Embryonic facial prominence (tissue), 1 donor: ENCODE measurements around the gene MAP3K6.
"Not testable (repeated sequence)": the region's sequence is repeated elsewhere in the genome, so short reads cannot be mapped to it uniquely, and the experiment has no call there.

Experiments used
- DNase-seq: peaks from one replicate; pipeline ENCODE4 v3.0.0-alpha.2; 2016; ENCODE audit errors: extremely low spot score

The MAP3K6 gene, protein sequence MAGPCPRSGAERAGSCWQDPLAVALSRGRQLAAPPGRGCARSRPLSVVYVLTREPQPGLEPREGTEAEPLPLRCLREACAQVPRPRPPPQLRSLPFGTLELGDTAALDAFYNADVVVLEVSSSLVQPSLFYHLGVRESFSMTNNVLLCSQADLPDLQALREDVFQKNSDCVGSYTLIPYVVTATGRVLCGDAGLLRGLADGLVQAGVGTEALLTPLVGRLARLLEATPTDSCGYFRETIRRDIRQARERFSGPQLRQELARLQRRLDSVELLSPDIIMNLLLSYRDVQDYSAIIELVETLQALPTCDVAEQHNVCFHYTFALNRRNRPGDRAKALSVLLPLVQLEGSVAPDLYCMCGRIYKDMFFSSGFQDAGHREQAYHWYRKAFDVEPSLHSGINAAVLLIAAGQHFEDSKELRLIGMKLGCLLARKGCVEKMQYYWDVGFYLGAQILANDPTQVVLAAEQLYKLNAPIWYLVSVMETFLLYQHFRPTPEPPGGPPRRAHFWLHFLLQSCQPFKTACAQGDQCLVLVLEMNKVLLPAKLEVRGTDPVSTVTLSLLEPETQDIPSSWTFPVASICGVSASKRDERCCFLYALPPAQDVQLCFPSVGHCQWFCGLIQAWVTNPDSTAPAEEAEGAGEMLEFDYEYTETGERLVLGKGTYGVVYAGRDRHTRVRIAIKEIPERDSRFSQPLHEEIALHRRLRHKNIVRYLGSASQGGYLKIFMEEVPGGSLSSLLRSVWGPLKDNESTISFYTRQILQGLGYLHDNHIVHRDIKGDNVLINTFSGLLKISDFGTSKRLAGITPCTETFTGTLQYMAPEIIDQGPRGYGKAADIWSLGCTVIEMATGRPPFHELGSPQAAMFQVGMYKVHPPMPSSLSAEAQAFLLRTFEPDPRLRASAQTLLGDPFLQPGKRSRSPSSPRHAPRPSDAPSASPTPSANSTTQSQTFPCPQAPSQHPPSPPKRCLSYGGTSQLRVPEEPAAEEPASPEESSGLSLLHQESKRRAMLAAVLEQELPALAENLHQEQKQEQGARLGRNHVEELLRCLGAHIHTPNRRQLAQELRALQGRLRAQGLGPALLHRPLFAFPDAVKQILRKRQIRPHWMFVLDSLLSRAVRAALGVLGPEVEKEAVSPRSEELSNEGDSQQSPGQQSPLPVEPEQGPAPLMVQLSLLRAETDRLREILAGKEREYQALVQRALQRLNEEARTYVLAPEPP (N-terminal part only)

DNA sequence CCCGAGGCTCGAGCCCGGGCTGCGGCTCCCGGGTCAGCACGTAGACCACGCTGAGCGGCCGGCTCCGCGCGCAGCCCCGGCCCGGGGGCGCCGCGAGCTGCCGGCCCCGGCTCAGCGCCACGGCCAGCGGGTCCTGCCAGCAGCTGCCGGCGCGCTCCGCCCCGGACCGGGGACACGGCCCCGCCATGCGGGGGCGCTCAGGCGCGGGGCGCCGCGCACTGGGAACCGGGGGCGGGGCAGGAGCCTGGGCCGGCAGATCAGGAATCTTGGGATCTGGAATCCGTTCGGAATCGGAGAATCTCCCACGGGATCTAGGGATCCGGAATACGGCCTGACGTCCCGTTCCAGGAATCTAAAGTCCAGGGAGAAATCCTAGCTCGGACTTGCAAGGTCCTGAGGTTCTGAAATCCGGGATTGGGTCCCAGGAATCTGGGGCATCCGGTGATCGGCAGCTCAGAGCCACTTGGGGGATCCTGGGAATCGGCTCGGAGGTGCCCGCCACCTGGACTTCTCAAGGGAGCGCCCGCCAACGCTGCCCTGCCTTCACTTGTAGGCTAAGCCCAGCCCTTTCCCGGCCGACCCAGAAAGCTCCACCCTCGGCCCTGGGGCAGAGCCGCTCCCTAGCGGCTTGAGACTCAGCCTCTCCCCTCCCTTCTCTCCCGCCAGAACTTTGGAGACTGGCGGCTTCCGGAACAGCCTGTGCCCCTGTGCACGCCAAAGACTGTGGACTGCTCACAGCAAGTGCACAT is at the start of gene MAP3K6:
MAP3K6 (minus strand) TSS at position 551 of the 749 bp plus-strand sequence; CDS start at position 187, 364 bp downstream.
- DNase-seq: peak; percentile 29

DNA sequence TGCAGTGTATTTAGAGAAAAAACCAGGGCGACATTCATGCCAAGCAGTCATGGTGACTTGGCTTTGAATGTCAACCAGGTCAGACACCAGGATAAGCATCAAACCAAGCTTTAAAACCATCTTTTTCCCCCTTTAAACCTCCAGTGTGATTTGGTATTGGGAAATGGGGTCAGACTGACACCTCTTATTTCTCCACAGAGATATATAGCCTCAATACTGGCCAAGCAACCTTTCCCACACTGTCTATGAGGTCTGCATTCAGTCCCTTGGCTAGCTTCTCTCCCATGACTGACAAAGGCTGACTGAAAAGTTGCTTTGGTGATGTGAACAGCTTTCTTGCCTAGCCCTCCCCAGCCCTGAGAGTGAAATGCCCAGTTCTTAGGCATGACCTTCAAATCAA is 47.3 kb upstream of the MAP3K6 start:
- DNase-seq: no peak

DNA sequence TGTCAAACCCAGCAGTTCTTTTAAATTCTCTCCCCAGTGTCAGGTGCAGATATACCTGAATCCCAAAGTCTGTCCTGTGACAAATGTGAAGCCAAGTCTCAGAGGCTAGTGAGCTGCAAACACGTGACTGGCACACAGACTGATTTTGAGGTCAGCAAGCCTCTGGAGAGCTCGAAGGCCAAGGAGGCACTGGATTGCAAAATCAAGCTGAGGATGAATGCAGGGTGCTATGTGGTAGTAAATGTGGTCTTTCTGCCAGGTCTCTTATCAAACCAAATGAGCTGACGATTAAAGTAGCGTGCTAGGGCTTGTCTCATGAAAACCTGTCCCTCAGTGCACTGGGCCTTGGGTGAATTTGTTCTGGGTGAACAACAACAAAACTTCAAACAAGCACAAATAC is 46.2 kb upstream of the MAP3K6 start:
- DNase-seq: no peak

DNA sequence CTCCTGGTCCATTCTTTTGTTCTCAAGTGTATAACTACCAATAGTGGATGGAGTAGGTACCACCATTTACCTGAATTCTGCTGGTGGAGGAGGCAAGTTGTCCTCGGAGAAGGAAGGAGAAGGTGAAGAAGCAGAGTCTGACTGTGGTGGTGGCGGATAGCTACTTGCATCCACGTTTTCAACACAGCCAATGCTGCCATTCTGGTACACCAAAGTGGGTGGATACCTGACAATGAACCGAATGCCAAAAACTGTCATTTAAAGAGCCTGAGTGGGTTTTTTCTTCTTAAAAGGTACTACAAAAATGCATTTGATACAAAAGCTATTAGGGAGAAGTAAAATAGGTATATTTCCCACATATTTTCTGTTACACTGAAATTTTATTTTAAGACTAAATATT is 45.7 kb upstream of the MAP3K6 start:
- DNase-seq: no peak

DNA sequence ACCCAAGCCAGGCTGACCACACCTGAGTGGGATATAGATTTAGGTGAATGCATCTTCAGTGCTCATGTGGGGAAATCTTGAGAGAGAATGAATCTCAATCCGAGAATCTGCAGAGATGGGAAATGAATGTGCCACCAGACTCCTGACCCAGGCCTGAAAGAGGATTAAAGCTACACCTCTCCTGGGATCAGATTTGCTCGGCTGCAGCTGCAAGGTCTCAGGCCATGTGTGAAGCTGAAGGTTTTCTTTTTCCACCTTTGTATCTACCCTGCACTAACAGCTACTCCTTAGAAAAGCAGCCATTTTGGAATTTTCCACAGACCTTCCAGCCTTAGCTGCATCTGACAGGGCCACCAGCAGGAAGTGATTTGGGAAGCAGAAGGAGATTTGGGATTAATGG is 43.9 kb upstream of the MAP3K6 start:
- no peak for DNase-seq

DNA sequence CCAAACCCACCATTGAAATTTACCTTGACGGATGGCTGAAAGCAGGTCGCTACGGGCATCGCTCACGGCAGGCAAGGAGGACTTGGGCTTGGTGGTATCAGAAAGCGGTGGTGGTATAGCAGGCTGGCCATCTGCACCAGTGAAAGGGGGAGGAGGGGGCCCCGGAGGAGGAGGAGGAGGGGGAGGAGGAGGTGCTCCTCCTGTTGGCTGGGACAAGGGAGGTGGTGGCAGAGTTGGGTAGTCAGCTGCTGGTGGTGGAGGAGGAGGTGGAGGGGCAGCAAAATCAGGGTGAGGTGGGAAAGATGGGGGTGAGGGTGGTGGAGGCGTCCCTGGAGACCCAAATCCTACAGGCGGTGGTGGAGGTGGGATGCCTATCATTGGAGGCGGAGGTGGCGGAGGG is 42.9 kb upstream of the MAP3K6 start:
- no peak for DNase-seq

DNA sequence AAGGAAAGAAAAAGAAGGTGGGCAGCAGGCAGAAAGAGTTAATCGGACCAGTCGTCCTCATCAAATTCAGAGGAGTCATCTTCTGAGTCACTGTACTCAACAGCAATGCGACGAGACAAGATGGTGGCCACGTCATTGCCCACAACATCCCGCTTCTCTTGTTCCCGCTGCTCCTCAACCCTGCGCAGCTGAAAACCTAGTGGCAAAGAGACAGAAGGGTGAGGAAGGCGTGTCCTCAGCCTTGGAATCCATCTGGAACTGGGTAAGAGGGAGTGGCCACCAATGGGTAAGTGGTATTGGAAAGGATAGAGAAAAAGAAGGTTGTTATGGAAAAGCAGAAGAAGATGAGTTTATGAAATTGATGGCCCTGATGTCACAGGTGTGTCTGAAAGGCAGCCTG is 41.4 kb upstream of the MAP3K6 start:
- no peak for DNase-seq

DNA sequence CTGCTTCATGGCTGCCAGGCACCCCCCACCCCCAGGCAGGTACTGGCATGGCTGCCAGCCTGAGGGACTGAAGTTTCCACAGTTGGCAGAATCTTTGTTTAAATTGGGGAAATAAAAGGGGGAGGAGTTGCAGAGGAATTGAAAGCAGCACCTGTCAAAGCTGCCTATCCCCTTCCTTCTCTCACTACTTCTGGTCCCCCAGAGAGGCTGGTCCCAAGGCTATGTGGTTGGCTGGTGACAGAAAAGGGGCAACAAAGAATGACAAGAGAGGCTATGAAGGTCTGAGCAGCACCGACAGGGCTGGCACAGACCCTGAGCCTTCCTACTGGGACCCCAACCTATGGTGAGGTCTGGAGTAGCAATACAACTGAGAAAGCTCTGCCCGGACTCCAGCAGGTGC is 40.0 kb upstream of the MAP3K6 start:
- DNase-seq: not testable (repeated sequence)

DNA sequence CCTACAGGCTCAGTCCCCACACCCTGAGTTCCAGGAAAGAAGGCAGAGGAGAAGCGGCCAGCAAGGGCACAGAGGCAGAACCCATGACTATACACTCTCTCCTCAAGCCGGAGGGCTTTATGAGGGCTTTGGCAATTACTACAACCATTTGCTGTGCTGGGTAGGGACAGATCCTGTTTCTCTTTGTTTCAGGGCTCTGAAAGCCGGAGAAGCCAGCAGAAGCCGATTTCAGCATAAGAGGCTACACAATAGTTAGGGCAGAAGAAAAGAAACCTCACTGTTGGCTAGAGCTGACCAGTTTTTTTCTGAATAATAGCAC is 39.6 kb upstream of the MAP3K6 start:
- no peak for DNase-seq

DNA sequence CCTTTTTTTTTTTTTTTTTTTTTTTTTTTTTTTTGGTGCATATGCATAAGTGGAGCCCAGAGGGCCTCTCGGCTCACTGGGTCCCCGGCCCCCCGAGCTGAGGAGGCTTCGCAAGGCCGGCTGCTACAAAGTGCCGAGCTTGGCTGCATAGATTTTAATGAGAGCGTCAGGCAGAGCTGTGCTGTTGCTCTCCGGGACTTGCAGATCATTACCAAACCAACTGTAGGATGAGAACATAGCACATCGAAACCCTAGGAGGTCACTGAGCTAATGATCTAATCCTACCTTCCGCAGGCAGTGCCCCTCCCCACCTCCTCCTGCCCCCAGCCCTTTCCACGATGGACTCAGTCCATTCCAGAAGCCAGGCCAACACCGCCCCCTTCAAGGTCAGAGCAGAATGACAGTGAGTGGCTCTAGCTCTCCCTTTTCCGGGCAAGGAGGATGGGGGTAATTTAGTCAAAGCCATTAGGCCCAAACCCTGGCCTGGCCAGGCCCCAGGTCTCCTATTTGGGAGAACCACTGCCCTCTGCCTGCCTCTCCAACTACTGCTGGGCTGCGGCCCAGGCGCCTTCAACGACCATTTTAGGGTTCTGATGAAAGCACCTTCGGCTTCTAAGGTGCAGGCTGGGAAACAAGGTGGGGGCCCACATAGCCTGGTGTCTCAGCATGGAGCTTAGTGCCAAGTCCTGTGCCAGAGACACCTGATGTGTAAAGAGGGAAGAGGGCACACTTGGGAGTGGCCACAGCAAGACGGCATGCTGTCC is 39.0 kb upstream of the MAP3K6 start:
- DNase-seq: not testable (repeated sequence)

DNA sequence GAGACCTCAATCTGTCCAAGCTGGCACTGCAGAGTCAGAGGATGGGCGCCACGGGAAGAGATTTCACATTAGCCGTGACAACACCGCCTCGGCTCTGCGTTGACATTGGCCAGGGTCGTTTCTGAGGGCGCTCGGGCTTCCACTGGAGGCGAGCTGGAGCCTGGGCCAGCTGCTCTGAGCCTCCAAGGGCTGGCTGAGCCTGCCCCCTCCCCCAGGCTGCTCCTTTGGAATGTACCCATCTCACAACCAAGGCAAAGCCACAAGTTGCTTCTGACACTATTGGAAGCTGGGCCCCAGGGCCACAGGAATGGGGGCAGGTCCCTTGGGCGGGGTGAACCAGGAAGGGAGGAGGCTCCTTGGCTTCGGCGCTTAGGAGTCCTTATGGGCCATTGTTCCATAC is 38.3 kb upstream of the MAP3K6 start:
- DNase-seq: no peak

DNA sequence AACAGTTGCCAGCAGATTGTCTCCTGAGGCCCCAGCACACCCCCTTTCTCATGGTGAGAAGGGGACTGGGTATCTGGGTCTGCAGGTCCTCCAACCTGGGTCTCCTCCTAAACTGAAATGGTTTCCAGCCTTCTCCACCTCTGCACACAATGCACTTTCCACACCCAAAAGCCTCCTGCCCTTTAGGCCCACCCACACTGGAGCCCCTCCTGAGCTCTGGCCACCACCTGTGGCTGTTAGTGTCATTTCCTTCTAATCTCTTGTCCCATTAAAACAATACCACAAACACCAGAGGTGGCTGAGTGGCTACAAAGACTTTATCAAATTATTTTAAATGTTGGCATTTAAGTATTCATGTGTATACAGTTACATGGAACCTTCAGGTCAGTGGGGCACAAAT is 37.2 kb upstream of the MAP3K6 start:
- DNase-seq: no peak

DNA sequence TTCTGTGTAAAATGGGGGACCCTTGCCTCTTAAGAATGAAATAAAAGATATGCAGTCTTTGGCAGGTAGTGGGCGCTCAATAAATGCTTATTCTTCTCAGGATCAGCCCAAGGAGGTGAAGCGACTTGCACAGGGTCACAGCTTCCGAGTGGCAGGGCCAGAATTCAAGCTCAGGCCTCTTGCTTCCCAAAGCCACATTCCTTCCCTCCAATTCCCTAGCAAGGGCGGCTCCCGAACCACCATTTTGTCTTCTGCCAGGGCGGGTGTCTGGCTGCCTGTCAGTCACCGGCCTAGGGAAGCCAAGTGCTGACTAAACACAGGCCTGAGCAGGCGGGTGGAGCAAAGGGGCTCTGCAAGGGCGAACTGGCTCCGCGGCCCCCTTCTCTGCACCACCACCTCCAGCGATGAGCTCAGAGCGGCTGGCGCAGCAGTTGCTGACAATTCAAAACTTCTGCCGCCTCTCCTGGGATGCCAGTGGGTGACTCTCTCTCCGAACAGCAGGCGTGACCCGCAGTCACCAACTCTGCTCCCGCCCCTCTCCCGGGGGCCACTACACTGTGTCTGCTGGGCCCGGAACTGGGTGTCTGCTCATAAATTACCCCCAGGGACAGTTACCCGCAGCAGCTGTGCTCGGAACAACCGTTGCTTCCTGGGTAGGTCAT is 36.4 kb upstream of the MAP3K6 start:
- peak; percentile 51 for DNase-seq

DNA sequence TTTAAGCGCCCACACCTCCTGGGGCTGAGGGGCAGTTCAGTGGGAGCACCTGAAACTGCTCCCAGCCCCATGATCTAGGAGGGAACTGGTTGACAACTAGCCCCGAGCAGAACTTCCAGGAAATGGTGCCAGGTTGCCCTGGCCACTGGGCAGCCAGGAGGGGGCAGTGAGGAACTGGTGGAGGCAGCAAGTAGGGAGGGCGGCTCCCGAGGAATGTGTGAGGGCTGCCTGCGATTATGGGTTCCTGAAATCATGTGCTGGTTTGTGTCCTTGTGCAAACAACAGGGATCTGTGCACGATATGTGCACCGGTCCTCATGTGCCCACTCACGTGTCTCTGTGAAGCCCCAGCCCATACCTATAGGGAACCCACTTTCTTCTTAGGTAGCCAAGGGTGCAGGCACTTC is 35.6 kb upstream of the MAP3K6 start:
- no peak for DNase-seq

DNA sequence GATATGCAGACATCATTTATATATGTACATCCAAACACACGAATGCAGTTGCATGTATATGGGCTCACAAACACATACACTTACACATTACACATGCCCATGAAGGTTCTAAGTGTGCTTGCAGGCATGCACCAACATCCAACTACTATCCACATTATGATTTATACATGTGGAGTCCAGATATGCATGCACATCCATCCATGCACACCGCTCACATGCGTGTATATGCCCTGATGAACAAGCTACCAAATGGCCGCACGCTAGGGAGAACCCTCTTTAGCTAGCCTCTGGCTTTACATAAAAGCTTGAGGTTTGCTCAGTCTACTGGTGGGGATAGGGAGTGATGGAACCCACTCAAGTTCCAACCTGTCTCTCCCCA is 34.2 kb upstream of the MAP3K6 start:
- DNase-seq: no peak

DNA sequence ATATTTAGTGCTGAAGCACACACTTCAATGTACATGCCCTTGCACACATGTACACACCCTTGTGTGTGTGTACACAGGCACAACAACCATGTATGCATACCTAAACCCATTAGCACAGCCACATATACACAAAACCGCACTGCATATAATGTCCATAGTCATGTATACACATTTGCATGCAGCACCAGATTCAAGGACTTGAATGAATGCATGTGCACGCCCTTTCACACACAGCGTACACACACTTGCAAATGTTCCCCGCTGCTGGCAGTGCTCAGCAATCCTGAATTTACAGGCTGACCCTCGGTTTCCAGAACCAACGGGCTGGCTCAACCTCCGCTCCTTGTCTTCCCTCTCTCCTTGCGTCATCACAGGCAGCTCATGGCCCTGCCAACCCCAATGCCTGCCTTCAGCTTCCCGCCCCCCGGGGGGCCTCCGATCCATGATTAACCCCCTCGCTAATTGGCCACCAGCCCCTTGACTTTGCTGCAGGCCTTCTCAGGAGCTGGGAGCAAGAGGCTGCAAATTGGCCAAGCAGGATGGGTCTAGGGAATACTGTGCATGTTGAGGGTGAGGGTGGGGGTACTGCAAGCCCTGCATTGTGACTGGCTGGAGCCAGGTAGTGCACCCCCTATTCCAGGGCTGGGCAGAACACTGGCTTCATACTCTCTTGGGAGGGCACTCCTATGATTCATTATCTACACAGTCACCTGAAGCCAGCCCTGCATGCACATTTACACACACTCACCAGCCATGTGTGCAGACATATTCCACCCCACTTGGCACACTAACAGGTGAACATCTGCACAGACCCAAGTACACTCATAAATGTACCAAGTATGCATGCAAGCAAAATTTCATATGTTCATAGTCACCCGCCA is 33.6 kb upstream of the MAP3K6 start:
- DNase-seq: no peak

DNA sequence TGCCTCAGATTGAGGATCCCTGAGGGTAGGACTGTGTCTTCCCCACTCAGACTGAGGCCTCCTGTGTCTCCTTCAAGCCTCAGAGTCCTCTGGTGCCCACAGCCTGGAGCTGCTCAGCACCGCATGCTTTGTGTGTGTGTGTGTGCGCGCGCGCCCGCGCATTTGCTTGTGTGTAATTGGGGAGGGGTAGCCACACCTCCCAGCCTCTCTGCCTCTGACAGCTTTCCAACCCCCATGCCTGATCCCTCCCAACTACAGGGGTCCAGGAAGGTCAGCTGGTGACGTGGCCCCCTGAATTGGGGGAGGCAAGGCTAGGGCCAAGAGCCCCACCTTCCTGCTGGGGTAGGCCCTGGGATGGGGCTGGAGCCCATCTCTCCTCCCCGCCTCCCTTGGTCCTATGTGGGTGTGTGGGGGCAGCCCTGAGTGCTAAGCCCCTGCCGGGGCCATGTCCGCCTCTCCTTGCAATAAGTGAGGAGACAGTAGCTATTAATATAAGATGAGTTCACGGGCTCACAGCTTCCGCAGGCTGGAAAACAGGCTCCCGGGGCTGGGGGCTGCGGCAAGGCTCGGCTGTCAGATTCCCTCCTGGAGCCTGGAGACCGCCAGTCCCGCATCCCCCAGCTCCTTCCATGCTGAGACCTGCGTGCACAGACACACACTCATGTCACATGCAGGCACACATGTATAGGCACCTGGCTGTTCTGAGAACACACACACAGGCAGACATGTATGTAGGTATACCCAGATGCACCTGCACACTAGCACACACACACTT is 32.7 kb upstream of the MAP3K6 start:
- no peak for DNase-seq

DNA sequence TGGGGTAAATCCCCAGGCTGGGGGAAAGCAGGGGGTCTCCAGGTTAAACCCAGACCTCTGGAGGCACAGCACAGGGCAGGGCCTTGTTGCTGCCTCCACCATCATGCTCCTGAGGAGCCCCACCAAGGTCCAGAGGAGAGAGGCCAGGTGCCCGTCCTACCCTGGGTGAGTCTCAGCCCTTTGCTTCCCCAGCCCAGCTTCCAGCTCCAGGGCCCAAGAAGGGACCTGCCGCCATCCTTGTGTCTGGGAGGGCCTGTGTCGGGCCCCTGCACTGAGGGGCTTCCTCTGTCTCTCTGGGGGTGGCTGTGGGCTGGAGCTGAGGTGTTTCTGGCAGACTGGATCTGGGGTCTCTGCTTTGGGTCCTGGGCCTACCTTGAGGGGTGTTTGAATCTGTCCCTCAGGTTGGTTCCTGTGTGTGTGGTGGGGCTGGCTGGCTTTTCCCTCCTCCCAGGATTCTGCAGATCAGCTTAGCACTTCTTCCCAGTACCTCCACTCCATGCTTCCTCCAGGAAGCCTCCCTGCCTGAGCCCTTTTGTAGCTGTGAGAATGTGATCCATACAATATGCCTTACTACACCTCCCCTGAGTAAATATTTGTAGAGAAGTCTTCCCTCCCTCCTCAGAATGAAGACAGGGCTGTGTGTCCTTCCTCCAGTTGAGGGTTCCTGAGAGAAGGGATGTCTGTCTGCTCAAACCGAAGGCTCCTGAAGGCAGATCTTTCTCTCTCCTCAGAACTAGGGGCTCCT is 31.8 kb upstream of the MAP3K6 start:
- DNase-seq: no peak
